ENCODE data around the gene FLNA.

- TF ChIP-seq CTCF (IDR thresholded peaks at IDR 0.05) = no peak
- peak; percentile 58 for TF ChIP-seq POLR2A (IDR thresholded peaks at IDR 0.05)
These were observed 3.2 kb downstream of the FLNA start for GRCh38 chrX:154371017-154371788.

All from testis (tissue), 2 donors.